ENCODE results near the gene TIAM1.
A peak's percentile ranks its signal among the peaks of the same experiment; 100 is the strongest.

- TF ChIP-seq CTCF (conservative IDR thresholded peaks at IDR 0.05) (peak; percentile 72), ZFX (IDR thresholded peaks at IDR 0.05) (no peak)
These were observed 145.5 kb downstream of the TIAM1 start for GRCh38 chr21:31198575-31198974.
